GM10248 (cell line): ENCODE data around the gene BEST1.

ENCODE experiments used
- CTCF ChIA-PET: fragments of 300-600 bp; sonication (Branson Sonifier 250); formaldehyde crosslinking; extraction: SDS; loops from one replicate; lab custom pipeline; 2021; ENCODE audit warnings: antibody characterized with exemption; lab: Yijun Ruan, JAX
- POLR2A ChIA-PET: fragments of 350-650 bp; sonication (Branson Sonifier 250); formaldehyde crosslinking; extraction: SDS; loops from one replicate; lab custom pipeline; 2020; ENCODE audit warnings: antibody characterized with exemption; lab: Yijun Ruan, JAX
- DNase-seq: peaks from one replicate; pipeline ENCODE4 v3.0.0; 2012; ENCODE audit errors: extremely low spot score
- TF ChIP-seq, protein P1 (sequence below): IDR thresholded peaks from 2 replicates; pipeline ENCODE4 v1.5.1; 2012; ENCODE audit warnings: mild to moderate bottlenecking, low read depth; ENCODE audit errors: extremely low read depth, missing control alignments, control extremely low read depth

Gene BEST1

DNA sequence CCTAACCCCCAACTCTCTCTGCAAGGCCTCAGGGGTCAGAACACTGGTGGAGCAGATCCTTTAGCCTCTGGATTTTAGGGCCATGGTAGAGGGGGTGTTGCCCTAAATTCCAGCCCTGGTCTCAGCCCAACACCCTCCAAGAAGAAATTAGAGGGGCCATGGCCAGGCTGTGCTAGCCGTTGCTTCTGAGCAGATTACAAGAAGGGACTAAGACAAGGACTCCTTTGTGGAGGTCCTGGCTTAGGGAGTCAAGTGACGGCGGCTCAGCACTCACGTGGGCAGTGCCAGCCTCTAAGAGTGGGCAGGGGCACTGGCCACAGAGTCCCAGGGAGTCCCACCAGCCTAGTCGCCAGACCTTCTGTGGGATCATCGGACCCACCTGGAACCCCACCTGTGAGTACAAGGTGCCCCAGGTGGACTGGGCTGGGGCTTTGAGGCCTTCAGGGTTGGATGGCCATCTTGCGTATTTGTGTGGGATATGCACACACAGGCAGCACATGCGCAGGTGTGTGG lies at the start of gene BEST1:
Gene BEST1, plus strand, starts transcription at position 317 of the 513 bp plus-strand sequence. CDS start 1,456 bp downstream, outside the sequence.
- POLR2A ChIA-PET = no interaction called here

DNA sequence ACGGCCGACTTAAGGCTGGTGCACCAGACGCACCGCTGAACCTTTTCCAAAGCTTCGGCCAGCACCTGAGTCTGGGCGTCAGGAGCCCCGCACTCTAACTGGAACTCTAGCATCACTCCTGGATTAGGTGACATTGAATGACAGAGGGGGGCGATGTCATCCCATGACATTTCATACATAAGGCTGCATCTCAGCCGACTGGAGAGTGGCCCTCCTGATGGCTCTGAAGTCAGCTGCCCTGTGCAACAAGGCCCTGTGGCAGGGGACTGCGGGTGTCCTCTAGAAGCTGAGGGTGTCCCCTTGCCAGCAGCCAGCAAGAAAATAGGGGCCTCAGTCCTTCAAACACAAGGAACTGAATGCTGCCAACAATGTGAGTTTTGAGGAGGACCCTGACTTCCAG lies 48.8 kb upstream of the BEST1 start:
- TF ChIP-seq, protein P1, sequence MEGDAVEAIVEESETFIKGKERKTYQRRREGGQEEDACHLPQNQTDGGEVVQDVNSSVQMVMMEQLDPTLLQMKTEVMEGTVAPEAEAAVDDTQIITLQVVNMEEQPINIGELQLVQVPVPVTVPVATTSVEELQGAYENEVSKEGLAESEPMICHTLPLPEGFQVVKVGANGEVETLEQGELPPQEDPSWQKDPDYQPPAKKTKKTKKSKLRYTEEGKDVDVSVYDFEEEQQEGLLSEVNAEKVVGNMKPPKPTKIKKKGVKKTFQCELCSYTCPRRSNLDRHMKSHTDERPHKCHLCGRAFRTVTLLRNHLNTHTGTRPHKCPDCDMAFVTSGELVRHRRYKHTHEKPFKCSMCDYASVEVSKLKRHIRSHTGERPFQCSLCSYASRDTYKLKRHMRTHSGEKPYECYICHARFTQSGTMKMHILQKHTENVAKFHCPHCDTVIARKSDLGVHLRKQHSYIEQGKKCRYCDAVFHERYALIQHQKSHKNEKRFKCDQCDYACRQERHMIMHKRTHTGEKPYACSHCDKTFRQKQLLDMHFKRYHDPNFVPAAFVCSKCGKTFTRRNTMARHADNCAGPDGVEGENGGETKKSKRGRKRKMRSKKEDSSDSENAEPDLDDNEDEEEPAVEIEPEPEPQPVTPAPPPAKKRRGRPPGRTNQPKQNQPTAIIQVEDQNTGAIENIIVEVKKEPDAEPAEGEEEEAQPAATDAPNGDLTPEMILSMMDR = no peak
- DNase-seq = no peak
- ChIA-PET CTCF (interaction anchor here (4.1 to 11.6 kb wide), 8 partner anchors 15 to 208 kb away, joined by 19 to 424 read pairs (median 125); partner anchors contain the start of genes BEST1 and RAB3IL1), POLR2A (no interaction called here)

More for the DNA sequence above, at the start of gene BEST1:
- DNase-seq = no peak
- TF ChIP-seq, protein P1 = no peak
- CTCF ChIA-PET = interaction anchor here (1.0 to 10.0 kb wide), 10 partner anchors 9 to 202 kb away, joined by 3 to 173 read pairs (median 4); partner anchors contain the start of genes FEN1 and TMEM258

DNA sequence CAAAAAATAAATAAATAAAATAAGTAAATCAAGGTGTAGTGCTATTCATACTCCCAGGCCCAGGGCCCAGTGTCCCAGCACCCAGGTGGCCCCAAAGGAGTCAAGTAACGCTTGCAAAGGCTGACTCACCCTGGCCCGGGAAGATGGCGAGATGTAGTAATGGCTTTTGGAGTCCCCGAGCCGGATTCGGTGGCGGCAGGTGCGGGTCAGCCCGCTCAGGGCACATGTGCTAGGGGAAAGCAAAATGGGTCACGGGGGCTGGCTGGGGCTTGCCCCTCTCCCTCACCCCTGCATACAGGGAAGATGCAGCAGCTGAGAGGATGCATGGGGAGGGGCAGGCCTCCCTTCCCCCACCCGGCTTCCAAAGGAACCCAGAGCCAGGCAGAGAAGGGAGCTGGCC lies 47.8 kb upstream of the BEST1 start:
- CTCF ChIA-PET = interaction anchor here (2.2 to 11.6 kb wide), 7 partner anchors 19 to 207 kb away, joined by 4 to 424 read pairs (median 150); partner anchors contain the start of gene BEST1
- DNase-seq = no peak
- TF ChIP-seq, protein P1 = no peak
- POLR2A ChIA-PET = no interaction called here

DNA sequence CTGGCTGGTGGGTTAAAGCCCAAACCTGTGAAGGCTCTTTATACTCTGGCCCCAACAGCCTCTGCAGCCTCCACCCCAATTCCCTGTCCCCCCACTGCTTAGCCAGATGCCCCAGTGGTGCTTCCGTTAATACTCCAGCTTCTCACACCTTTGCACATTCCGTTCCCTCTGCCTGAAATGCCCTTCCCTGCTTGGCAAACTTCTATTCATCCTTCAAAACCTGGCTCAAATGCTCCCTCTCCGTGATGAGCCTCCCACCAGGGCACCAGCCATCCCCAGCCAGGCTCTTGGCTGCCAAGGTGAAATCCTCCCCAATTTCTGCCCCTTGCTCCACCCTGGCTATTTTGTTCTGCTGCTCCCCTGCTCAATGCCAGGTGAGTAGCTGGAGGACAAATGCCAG lies 46.3 kb upstream of the BEST1 start:
- ChIA-PET POLR2A (no interaction called here), CTCF (interaction anchor here (1.3 to 11.6 kb wide), 6 partner anchors 9 to 205 kb away, joined by 3 to 424 read pairs (median 56); no protein-coding TSS in a partner anchor)
- TF ChIP-seq, protein P1 = no peak
- DNase-seq = no peak

DNA sequence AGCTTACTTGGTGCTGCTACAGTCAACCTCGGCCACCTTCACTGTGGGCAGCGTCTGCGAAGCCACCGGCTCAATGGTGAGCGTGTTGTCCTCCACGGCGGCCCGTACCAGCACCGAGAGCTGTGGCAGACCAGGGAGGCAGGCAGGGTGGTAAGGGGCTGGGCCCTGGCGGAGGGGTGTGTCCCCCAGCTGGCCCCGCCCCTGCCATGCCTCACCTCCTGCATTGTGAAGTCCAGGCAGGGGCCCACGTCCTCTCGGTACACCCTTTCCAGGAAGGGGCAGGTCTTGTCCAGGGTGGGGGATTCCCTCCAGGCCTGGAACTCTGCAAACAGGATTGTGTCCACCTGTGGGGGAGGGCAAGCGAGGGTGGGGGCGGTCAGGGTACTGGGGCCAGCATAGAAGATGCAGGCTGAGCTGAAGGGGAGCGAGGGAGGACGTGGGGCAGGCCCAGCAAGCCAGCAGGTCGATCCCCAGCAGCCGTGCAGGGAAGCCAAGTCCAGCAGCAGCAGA lies 45.6 kb upstream of the BEST1 start:
- POLR2A ChIA-PET = no interaction called here
- DNase-seq = no peak
- CTCF ChIA-PET = interaction anchor here (1.0 to 11.6 kb wide), 6 partner anchors 9 to 205 kb away, joined by 3 to 424 read pairs (median 8); no protein-coding TSS in a partner anchor
- TF ChIP-seq, protein P1 = no peak

DNA sequence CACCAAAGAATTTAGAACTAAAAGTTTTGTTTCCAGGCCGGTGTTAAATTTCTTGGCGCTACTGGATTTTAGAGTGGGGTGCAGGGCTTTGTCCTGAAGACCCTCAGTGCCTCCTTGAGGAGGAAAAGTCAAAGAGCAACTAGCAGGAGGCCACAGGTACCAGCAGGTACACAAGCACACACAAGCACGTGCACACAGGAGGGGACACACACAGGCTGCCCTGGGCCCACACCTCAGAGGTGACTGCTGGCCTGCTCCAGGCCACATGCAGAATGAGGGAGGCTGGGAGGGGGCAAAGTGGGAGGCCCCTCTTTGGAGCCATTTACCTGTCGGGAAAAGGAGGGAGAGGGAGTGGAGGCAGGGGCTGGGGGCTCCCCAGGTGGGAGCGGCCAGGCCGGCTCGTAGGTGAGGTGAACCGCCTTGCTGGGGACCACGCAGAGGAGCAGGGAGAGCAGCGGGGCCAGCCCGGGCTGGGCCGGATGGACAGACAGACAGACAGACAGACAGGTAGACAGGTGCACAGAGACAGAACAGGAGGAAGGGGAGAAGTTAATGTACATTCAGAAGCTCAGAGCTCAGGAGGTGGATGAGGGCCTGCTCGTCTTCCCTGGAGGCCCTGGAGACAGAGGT lies 45.0 kb upstream of the BEST1 start:
- CTCF ChIA-PET = interaction anchor here (0.7 to 11.6 kb wide), 5 partner anchors 24 to 204 kb away, joined by 3 to 424 read pairs (median 3); no protein-coding TSS in a partner anchor
- DNase-seq = no peak
- TF ChIP-seq, protein P1 = no peak
- POLR2A ChIA-PET = no interaction called here
